Occipital lobe (tissue), 2 donors: Measurements from ENCODE around the gene APCDD1L. TPM values are rescaled to one million over a fixed set of nuclear protein-coding genes. Genes with fewer than 3 reads are reported as not detected.
"Not testable (repeated sequence)": the region's sequence is repeated elsewhere in the genome, so short reads cannot be mapped to it uniquely, and the experiment has no call there.

Experiments
- DNase-seq: peaks from one replicate; lab custom pipeline; 2025; lab: John Stamatoyannopoulos, UW
- total RNA-seq: library from RNA; depleted of rRNA; stranded (reverse); fragments of >200 nt; gene quantifications from one replicate; pipeline ENCODE4 v1.2.3, GENCODE V29; 2014

APCDD1L gene
- total RNA-seq, 1 donor from 2014 or later = not detected

GRCh38 chr20:58418949-58419748 is 96.0 kb downstream of the APCDD1L start:
- no peak for DNase-seq

- no peak for DNase-seq
Measured at GRCh38 chr20:58417438-58417837, 97.8 kb downstream of the APCDD1L start.

GRCh38 chr20:58416835-58417234 is 98.4 kb downstream of the APCDD1L start:
- DNase-seq = no peak

GRCh38 chr20:58416057-58416456 is 99.1 kb downstream of the APCDD1L start:
- DNase-seq = no peak

- not testable (repeated sequence) for DNase-seq
Measured at GRCh38 chr20:58414786-58415185, 100.4 kb downstream of the APCDD1L start.

DNA sequence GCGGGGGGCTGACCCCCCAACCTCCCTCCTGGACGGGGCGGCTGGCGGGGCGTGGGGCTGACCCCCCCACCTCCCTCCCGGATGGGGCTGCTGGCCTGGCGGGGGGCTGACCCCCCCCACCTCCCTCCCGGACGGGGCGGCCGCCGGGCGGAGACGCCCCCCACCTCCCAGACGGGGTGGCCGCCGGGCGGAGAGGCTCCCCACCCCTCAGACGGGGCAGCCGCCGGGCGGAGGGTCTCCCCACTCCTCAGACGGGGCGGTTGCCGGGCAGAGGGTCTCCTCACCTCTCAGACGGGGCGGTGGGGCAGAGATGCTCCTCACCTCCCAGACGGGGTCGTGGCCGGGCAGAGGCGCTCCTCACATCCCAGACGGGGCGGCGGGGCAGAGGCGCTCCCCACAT is 101.0 kb downstream of the APCDD1L start:
- not testable (repeated sequence) for DNase-seq

Other genes starting within 250 kb of the APCDD1L start
- gene RAB22A, start 205.7 kb downstream of the APCDD1L start, total RNA-seq = 28.2 TPM
- gene VAPB, start 126.2 kb downstream of the APCDD1L start, total RNA-seq = 18.2 TPM
- 33.2 TPM for gene STX16, start 135.9 kb upstream of the APCDD1L start, total RNA-seq
- 7.5 TPM for gene NPEPL1, start 177.4 kb upstream of the APCDD1L start, total RNA-seq